GM19239 (cell line): Measurements from ENCODE around the gene KRIT1.
A peak's percentile ranks its signal among the peaks of the same experiment; 100 is the strongest.
"Not testable (repeated sequence)": the region's sequence is repeated elsewhere in the genome, so short reads cannot be mapped to it uniquely, and the experiment has no call there.

Experiments
- DNase-seq: peaks from one replicate; pipeline ENCODE4 v3.0.0; 2011; ENCODE audit warnings: low spot score; ENCODE audit not compliant: insufficient read length
- FAIRE-seq: peaks from 2 replicates; lab custom pipeline; 2011; peaks lifted over from hg19 to GRCh38; lab: Jason Lieb, UNC

Gene KRIT1

DNA sequence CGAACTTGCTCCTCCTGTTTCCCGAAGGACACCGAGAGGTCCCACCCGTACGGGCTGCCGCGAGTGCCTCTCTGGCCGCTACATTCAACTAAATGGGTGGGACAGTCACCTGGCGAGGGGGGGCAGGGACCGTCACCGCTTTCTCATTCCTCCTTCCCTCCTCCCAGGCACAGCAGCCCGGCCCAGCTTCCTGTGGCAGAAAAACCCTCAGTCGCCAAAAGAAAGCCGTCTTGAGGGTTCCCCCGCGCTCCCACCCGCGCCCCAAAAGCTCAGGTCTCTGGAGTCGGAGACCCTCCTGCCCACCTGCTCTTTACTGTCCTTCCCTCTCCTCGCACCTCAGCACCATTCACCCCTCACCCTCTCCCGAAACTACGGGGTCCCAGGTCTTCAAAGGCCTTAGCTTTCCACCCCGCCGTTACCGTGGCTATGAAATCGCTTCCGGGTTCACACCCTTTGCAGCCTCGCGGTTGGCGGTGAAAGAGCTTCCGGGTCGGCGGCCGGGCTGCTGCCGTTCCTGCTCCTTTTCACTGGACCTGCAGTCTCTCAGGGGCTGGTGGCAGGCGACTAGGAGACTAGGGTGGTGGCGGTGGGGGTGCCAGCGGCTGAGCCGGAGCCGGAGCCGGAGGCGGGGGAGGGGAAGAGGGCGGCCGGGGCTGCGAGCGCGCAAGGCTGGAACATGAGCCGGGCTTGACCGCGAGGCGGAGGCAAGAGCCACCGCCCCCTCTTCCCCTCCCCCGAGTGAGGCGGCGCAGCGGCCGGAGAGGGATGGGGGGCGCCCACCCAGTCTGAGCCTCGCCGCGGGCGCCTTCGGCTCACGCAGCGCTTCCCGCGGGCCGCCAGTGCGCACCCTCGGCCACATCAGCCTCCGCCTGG lies at the start of gene KRIT1, which contains the start of gene ANKIB1:
Gene KRIT1 (minus strand): TSS at position 428 of the 873 bp plus-strand sequence. CDS start 3,779 bp downstream, outside the sequence.
Gene ANKIB1 (plus strand): TSS at position 488 of the 873 bp plus-strand sequence. CDS start 49,005 bp downstream, outside the sequence.
- FAIRE-seq (peak; percentile 96), DNase-seq (peak; percentile 59)

- FAIRE-seq: no peak
- DNase-seq: no peak
Observed at GRCh38 chr7:92295391-92295790, 49.7 kb upstream of the KRIT1 start.

- DNase-seq (no peak), FAIRE-seq (peak; percentile 78)
Observed at GRCh38 chr7:92293896-92294590, 48.3 kb upstream of the KRIT1 start.

DNA sequence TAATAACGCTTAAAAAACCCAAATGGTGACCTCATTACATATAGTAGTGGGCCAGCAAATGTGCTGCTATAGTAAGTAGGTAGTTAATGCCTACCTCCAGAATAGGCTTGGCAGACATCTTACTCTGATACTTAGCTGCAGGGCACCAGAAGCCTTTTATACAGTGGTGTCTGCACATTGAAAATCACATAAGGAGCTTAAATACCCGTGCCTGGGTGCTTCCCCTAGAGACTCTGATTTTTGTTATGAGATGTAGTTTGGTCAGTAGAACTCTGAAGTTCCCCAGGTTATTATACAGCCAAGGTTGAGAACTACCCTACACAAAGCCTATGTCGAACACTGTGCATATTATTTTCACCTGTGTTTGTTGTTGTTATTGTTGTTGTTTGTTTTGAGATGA lies 47.3 kb upstream of the KRIT1 start:
- peak; percentile 84 for FAIRE-seq

DNA sequence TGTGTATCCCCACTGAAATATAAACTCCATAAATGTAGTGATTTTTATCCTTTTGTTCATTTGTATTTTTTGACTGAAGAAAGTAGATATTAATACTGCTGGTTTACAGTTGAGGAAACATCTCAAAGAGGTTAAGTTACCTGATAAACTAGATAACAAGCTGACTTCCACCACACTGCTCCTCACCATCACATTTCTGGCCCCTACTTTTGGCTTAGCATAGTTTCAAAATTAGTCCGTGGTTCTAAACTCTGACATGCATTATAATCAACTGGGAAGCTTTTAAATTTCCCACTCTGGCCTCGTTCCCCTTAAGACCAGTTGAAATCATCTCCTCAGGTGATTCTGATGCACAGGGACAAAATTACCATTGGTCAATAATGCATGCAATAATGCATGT lies 43.6 kb upstream of the KRIT1 start:
- DNase-seq: no peak
- FAIRE-seq: peak; percentile 76

More for the DNA sequence above, 47.3 kb upstream of the KRIT1 start:
- DNase-seq: no peak

GRCh38 chr7:92282930-92283329 lies 37.2 kb upstream of the KRIT1 start:
- DNase-seq: no peak
- FAIRE-seq: no peak

DNA sequence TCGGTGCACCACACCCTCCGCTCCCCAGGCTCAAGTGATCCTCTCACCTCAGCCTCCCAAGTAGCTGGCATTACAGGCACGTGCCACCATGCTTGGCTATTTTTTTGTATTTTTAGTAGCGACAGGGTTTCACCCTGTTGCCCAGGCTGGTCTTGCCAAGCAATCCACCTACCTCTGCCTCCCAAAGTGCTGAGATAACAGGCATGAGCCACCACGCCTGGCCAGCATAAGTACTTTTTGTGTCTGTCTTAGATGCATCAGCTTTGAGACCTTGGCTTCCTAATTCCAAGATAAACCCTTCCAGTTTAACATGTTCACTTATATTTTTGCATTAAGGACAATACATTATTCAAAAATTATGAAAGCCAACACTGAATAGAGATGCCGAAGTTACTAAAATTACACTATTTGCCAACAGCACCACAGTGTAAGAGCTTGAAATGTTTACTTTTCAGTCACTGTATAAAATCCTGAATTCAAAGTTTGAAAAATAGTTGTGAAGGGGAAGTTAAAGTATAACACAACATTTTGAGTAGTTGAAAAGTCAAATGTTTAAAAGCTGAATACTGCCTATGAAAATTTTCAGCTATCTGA lies 36.6 kb upstream of the KRIT1 start:
- FAIRE-seq (no peak), DNase-seq (no peak)

GRCh38 chr7:92281031-92281430 lies 35.3 kb upstream of the KRIT1 start:
- DNase-seq: no peak
- FAIRE-seq: no peak

- FAIRE-seq: no peak
- DNase-seq: no peak
Observed at GRCh38 chr7:92279396-92280031, 33.8 kb upstream of the KRIT1 start.

- DNase-seq (no peak), FAIRE-seq (peak; percentile 93)
Observed at GRCh38 chr7:92276460-92276864, 30.7 kb upstream of the KRIT1 start.

DNA sequence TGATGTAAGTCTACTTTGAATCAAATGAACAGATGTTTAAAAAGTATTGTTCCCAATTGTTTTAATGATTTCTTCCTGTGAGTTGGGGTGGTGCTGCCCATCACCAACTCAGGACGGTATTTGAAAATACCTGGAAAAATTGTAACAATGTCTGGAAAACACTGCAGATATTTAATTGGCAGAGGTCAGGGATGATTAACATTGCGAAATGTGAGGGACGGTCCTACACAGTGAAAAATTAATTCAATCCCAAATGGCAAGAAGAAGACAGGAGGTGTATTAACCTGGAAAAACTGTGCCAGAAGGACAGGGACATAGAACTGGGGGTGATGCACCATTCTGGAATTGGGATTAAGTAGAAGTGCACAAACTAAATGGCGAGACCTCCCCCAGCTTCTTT lies 29.6 kb upstream of the KRIT1 start:
- DNase-seq (no peak), FAIRE-seq (no peak)

GRCh38 chr7:92268921-92269320 lies 23.2 kb upstream of the KRIT1 start:
- no peak for DNase-seq
- FAIRE-seq: no peak

DNA sequence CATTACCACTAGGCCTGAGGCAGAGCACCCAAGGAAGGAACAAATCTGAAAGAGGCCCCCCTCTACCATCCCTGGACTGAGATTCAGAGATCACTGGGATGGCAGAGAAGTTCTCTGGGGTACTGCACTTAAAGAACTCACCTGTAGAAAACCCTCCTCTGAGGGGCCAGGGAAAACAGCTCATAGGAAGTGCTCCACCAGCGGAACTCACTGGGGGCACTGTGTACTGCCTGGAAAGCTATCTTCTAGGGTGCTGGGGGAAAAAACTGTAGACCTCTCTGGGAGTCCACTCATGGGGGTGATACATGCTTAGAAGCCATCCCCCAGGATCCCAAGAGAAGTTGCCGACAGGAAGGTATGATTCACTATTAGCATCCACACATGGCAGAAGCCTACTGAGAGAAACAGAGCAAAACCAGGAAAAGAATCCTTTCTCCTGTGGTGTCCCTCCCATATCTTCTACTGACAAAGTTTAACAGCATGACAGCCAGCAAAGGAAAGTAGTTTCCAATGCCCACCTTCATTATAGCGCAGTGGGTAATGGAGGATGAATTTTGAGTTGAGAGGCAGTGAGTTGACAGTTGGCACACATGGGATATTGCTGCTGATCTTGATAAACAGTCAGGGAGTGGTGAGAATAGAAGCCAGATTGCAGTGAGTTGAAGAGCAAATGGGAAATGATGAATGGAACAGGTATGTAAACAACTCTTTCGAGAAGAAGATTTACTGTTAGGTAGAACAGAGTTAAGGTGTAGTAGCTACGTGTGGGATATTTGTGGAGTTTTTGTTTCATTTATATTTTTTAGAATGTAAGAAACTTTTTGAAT lies 20.9 kb upstream of the KRIT1 start:
- no peak for FAIRE-seq
- DNase-seq: no peak

- FAIRE-seq (no peak), DNase-seq (no peak)
Observed at GRCh38 chr7:92260248-92260781, 14.6 kb upstream of the KRIT1 start.

- FAIRE-seq: no peak
- no peak for DNase-seq
Observed at GRCh38 chr7:92259610-92260247, 14.0 kb upstream of the KRIT1 start.

DNA sequence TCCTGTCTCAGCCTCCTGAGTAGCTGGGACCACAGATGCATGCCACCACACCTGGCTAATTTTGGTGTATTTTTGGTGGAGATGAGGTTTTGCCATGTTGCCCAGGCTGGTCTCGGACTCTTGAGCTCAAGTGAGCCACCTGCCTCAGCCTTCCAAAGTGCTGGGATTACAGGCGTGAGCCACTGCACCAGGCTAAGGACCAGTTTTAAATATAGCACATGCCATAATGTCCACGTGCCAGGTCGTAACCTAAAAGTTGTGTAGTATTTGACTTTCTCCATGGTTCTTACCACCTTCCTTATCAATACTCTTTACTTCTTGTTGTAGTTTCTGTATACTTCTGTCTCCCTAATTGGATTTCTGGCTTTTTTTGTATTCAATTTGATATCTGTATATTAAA lies 13.3 kb upstream of the KRIT1 start:
- FAIRE-seq (no peak), DNase-seq (no peak)

DNA sequence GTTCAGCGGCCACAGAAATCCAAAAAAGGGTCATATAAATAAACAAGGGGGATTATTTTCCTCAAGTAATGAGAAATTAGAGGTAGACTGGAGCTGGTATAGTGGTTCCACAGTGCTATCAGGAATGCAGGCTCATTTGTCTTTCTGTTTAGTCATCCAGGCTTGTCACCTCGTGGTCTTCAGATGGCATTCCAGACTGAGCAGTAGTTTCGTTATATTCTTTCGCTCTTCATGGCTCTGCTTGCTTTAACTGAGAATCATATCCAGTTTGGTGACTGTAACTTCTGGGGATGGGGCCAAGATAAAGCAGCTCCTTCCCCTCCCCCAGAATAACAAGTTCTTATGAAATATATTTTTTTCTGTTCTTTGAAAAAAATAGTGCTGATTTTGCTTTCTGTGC lies 9.6 kb upstream of the KRIT1 start:
- DNase-seq: no peak
- FAIRE-seq: no peak

- FAIRE-seq, DNase-seq: not testable (repeated sequence)
Observed at GRCh38 chr7:92254800-92255199, 9.1 kb upstream of the KRIT1 start.

- no peak for FAIRE-seq
- DNase-seq: no peak
Observed at GRCh38 chr7:92253251-92253650, 7.5 kb upstream of the KRIT1 start.
